NCI-H2171 (cell line): ENCODE measurements around the gene TULP4.

Experiments
- DNase-seq: peaks from one replicate; lab custom pipeline; 2025; lab: John Stamatoyannopoulos, UW

TULP4 gene

GRCh38 chr6:158559338-158559894 is 247.2 kb downstream of the TULP4 start:
- no peak for DNase-seq

DNA sequence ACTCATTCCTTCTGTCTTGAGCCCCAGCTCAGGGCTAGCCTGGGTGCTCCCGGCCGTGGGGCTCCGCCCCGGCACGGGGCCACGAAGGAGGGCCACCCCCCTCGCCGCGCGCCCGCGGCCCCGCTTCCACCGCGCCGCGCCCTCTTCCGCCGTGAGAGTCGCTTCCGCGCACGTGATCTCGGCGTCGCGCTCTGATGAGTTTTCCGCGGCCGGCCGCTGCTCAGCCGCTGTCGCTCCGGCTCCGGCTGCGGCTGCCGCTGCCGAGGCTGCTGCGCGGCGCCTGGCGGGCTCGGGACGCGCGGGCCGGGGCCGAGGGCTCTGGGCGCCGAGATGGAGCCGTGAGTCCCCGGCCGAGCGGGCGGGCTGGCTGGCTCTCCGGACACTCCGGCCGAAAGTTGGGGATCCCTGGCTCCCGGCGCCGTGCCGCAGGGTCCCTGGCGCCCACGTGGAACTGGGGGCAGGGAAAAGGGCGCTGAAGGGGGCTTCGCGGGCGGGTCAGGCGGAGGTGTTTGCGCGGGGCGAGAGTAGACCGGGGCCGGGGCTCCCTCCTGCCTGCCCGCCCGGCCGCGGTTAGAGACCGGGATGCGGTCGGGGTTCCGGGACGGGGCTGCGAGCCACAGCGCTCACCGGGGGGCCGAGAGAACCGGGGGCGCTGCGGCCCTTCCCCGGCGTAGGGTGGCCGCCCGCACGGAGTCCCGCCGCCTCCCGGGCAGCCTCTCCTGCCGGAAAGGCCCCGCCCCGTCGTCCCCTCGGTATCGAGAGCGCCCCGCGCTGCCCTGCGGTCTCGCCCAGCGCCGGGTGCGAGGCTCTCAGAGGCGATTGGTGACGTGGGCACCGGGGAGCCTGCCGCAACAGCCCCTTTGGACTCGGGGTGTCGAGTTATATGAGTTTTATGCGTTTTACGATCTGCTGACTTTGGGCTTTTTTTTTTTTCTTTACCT is 247.9 kb downstream of the TULP4 start, which contains the start of gene TMEM181:
Gene TMEM181, plus strand, starts transcription at position 197 of the 941 bp plus-strand sequence. Its CDS starts 134 bp downstream, at position 331.
- peak; percentile 80 for DNase-seq

DNA sequence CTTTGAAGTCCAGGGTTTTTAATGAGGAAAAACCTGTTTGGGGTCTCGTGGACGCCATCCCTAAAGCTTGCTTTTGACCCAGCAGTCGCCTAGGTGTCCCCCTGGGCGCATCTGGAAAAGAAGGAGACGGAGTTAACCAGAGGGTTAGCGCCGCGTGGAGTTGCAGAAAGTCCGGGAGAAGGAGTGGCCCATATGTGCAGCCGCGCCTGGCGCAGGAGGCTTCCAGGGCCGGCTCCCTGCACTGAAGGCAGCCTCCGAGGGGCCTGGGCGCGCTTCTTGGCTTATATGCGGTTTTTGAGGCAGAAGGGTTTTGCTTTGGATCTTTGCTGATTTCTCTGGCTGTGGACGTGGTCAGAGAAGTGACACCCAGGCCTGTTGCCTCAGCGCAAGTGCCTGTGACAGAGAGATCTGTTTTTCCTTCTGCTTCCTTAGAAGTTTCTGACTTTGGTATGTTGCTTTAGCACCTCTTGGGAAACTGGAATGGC is 248.6 kb downstream of the TULP4 start:
- no peak for DNase-seq
